Activated T-helper 2 cell treated with anti-CD3 and anti-CD28 coated beads, Interferon-gamma antibody, Interleukin-2, Interleukin-4, amounts not matched to agents 10 μg/mL and 5 μg/mL and 100 μg/mL, durations not matched to agents 14 hours and 24 hours and 36 hours (primary cell): ENCODE measurements around the gene CTSZ. TPM values are rescaled to one million over a fixed set of nuclear protein-coding genes. Genes with fewer than 3 reads are reported as not detected.
"Not testable (repeated sequence)": the region's sequence is repeated elsewhere in the genome, so short reads cannot be mapped to it uniquely, and the experiment has no call there.

Source experiments
- DNase-seq: peaks from one replicate; pipeline ENCODE4 v3.0.0; 2021; ENCODE audit warnings: low spot score
- H3K27ac Mint-ChIP-seq: one replicate; pipeline ENCODE4 v1.8.0; 2021; ENCODE audit warnings: mixed read lengths
- H3K27me3 Mint-ChIP-seq: one replicate; pipeline ENCODE4 v1.8.0; 2021; ENCODE audit warnings: low read depth, mixed read lengths
- H3K36me3 Mint-ChIP-seq: one replicate; pipeline ENCODE4 v1.8.0; 2021; ENCODE audit warnings: low read depth, mixed read lengths
- H3K4me1 Mint-ChIP-seq: one replicate; pipeline ENCODE4 v1.8.0; 2021; ENCODE audit warnings: low read depth, mixed read lengths
- H3K4me3 Mint-ChIP-seq: one replicate; pipeline ENCODE4 v1.8.0; 2021; ENCODE audit warnings: low read depth, mild to moderate bottlenecking, moderate library complexity, mixed read lengths
- H3K9me3 Mint-ChIP-seq: one replicate; pipeline ENCODE4 v1.8.0; 2021; ENCODE audit warnings: mixed read lengths
- intact Hi-C: fragments of 100-400 bp; cut with micrococcal nuclease; formaldehyde crosslinking; loops from one replicate; pipeline ENCODE4 v1.15.1; 2023
- total RNA-seq: library from RNA; stranded (reverse); gene quantifications from 2 replicates; pipeline ENCODE4 v1.2.3, GENCODE V29; 2022

CTSZ gene
- total RNA-seq, 1 donor from 2014 or later = 62.0 TPM

DNA sequence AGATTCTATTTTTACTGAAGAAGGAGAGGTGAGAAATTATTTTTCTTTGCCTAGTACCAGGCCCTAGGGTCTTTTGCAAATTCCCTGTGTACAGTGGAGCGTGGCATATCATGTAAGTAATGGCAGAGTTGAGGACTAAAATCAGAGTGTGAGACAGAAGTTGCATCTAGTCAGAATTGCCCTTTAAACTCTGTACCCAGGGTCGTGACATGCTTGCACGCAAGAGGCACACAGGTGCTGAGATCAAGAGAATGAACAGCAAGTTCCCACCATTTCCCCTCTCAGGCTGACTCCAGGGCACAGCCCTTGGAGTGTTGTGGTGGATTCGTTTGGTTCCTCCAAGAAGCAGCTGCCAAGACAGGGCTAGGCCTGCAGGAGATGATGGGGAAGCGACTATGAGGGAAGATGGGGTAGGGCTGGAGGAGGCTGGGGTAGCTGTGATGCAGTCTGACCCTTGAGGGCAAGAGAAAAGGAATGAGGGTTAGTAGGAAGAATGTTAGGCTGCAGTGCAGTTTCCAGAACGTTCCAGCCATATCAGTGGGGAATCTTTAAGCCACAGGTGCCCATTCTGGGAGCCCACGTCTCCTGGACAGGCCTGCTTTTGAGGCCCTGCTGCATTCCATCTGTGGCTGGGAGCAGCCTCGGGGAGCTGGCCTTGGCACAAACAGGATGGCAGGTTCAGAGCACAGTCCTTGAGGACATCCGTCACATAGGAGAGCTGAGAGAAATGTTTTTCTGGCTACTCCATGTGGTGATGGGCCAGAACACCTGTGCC lies 19.1 kb downstream of the CTSZ start:
- Mint-ChIP-seq H3K36me3 (peaks cover 79% of the 10 kb centered on the region), H3K4me1 (peaks cover 29% of the 10 kb centered on the region), H3K27ac (no peak overlapping the region), H3K4me3 (no peak overlapping the region), H3K27me3 (no peaks in the 10 kb centered on the region), H3K9me3 (no peaks in the 10 kb centered on the region)
- no peak for DNase-seq
- intact Hi-C loops = loop anchor here (2.0 to 10.0 kb wide), 2 partner anchors 17 to 333 kb away; partner anchors contain the start of gene STX16

DNA sequence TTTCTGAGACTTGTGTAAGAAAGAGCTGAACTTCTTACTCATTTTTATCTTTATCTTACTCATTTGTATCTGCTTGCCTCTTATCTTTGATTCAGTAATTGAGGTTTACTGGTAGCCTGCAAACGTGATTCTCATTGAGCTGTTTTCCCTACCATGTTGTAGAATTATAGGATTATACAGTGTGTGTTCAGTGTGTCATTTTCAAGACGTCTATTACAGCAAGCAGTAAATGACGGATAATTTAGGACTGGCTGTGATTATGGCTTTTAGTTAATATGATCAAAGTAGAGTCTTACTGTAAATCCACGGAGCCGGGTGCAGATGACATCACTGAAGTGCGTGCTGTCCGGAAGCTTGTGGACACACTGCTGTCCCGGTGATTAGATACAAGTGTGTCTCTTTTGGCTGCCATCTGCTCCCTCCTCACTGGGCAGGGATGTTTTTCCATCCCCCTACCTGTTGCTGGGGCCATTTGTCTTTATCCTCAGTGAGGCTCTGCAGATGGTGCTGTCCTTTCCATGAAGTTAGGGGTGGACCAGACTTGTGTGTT lies 20.0 kb downstream of the CTSZ start:
- intact Hi-C loops = loop anchor here (2.0 to 10.0 kb wide), 2 partner anchors 18 to 332 kb away; partner anchors contain the start of gene STX16
- Mint-ChIP-seq H3K27me3 (no peaks in the 10 kb centered on the region), H3K4me3 (no peak overlapping the region), H3K36me3 (peaks cover 78% of the 10 kb centered on the region), H3K4me1 (peaks cover 37% of the 10 kb centered on the region), H3K9me3 (no peaks in the 10 kb centered on the region), H3K27ac (peak overlapping the region; percentile 50)
- no peak for DNase-seq

DNA sequence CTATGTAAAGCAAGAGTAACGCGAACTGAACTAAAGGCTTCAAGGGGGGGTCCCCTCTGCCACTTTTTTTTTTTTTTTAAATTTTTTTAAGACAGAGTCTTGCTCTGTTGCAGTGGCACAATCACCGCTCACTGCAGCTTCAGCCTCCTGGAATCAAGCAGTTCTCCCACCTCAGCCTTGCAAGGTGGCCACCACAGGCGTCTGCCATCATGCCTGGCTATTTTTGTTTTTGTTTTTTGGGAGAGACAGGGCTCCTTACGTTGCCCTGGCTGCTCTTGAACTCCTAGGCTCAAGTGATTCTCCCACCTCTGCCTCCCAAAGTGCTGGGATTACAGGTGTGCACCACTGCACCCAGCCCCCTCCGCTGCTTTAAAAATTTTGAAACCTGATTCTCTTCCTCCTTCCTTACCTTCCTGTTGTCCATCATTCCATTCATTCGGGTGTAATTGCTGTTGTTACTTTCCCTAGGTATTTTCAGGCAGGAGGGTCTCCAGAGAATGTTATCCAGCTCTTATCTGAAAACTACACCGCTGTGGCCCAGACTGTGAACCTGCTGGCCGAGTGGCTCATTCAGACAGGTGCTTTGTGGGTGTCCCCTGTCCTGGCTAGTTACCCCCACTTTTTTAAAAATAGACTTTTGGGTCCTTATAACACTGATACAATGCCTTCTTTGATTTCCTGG lies 20.6 kb downstream of the CTSZ start:
- no peak for DNase-seq
- Mint-ChIP-seq H3K9me3 (no peaks in the 10 kb centered on the region), H3K27me3 (no peaks in the 10 kb centered on the region), H3K4me3 (no peak overlapping the region), H3K4me1 (peaks cover 37% of the 10 kb centered on the region), H3K27ac (peak overlapping the region; percentile 50), H3K36me3 (peaks cover 72% of the 10 kb centered on the region)
- intact Hi-C loops = loop anchor here (2.0 to 10.0 kb wide), 2 partner anchors 18 to 332 kb away; partner anchors contain the start of gene STX16

DNA sequence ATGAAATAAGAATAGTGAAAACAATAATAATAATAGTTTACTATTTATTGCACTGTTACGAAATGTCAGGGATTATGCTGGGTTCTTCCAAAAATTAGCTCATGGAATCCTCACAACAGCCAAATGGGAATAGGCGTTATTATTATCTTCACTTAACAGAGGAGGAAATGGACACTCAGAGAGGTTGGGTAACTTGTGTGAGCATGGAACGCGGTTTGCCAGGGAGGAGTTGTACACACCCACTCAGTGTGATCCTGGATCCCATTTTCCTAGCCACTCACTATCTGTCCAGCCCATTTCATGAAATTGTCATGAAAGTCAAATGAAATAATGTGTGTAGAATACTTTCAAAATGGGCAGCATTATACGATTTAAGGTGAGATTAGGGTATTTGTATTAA lies 21.4 kb downstream of the CTSZ start:
- no peaks in the 10 kb centered on the region for H3K9me3 Mint-ChIP-seq
- H3K27me3 Mint-ChIP-seq = no peaks in the 10 kb centered on the region
- peaks cover 65% of the 10 kb centered on the region for H3K36me3 Mint-ChIP-seq
- H3K4me3 Mint-ChIP-seq = no peak overlapping the region
- no peak overlapping the region for H3K27ac Mint-ChIP-seq
- DNase-seq = no peak
- intact Hi-C loops = loop anchor here (2.0 to 10.0 kb wide), 2 partner anchors 19 to 331 kb away; partner anchors contain the start of gene STX16
- peaks cover 37% of the 10 kb centered on the region for H3K4me1 Mint-ChIP-seq

DNA sequence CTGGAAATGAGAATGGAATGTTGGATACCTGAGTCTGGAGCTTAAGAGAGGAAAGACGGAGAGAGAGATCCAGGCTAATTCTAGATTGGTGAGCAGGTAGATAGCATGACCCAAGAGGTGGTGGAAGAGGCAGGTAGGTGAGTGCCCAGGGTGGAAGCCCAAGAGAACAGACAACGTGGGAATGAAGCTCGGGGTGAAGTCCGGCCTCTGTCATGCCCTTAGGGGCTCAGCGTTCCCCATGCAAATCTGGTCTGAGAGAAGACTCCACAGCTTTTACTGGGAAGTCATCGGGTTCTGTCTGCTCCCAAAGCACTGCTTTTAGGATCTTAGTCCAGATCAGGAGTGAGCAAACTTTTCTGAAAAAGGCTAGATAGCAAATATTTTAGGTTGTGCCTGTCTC lies 22.4 kb downstream of the CTSZ start:
- Mint-ChIP-seq H3K4me1 (peaks cover 37% of the 10 kb centered on the region), H3K9me3 (no peaks in the 10 kb centered on the region), H3K36me3 (peaks cover 57% of the 10 kb centered on the region), H3K27me3 (peaks cover 2% of the 10 kb centered on the region), H3K4me3 (no peak overlapping the region), H3K27ac (no peak overlapping the region)
- no peak for DNase-seq
- intact Hi-C loops = loop anchor here (5.0 to 10.0 kb wide), 3 partner anchors 48 to 330 kb away; partner anchors contain the start of genes ATP5F1E and STX16

DNA sequence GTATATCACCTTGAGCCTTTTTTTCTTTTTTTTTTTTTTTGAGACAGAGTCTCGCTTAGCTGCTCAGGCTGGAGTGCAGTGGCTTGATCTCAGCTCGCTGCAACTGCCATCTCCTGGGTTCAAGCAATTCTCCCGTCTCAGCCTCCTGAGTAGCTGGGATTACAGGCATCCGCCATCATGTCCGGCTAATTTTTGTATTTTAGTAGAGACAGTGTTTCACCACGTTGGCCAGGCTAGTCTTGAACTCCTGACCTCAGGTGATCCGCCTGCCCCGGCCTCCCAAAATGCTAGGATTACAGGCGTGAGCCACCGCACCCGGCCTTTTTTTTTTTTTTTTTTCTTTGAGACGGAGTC lies 24.0 kb downstream of the CTSZ start:
- Mint-ChIP-seq H3K4me1 (peaks cover 37% of the 10 kb centered on the region), H3K4me3 (peak overlapping the region; percentile 93), H3K36me3 (peaks cover 43% of the 10 kb centered on the region)
- intact Hi-C loops = loop anchor here (5.0 to 10.0 kb wide), 3 partner anchors 49 to 328 kb away; partner anchors contain the start of genes ATP5F1E and STX16
- H3K9me3 Mint-ChIP-seq, DNase-seq, H3K27me3 Mint-ChIP-seq, H3K27ac Mint-ChIP-seq: not testable (repeated sequence)

DNA sequence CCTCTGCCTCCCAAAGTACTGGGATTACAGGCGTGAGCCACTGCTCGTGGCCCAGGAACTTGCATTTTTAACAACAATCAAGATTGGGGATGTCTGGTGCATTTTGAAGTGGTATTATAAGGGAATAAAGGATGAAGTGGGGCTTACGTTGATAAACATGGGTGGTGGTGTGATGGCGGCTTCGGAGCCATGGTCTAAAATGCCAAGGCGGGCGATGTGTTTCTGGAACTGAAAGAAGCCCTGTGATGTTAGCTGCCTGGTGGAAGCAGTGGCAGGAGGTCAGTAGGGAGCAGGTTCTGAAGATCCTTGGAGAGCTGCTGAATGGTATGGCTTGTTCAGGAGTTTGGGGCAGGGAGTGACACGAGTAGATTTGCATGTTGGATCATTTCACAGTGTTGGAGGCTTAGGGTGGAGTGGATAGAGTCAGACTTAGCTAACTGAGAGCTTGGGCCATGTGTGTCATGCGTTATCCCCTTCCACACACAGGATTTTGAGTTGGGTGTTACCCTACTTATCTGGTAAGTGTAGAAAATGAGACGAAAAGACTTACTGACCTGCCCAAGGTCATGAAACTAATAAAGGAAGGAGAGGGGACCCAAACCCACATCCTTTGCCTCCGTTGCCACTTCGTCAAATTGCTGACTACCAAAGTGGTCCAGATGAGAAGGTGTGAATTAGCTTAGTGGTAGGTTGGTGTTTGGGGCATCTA lies 24.5 kb downstream of the CTSZ start:
- no peak for DNase-seq
- Mint-ChIP-seq H3K36me3 (peaks cover 37% of the 10 kb centered on the region), H3K27ac (peak overlapping the region; percentile 67), H3K4me3 (peak overlapping the region; percentile 93), H3K4me1 (peaks cover 37% of the 10 kb centered on the region), H3K27me3 (peaks cover 3% of the 10 kb centered on the region), H3K9me3 (no peaks in the 10 kb centered on the region)
- intact Hi-C loops = loop anchor here (5.0 to 10.0 kb wide), 3 partner anchors 50 to 328 kb away; partner anchors contain the start of genes ATP5F1E and STX16

DNA sequence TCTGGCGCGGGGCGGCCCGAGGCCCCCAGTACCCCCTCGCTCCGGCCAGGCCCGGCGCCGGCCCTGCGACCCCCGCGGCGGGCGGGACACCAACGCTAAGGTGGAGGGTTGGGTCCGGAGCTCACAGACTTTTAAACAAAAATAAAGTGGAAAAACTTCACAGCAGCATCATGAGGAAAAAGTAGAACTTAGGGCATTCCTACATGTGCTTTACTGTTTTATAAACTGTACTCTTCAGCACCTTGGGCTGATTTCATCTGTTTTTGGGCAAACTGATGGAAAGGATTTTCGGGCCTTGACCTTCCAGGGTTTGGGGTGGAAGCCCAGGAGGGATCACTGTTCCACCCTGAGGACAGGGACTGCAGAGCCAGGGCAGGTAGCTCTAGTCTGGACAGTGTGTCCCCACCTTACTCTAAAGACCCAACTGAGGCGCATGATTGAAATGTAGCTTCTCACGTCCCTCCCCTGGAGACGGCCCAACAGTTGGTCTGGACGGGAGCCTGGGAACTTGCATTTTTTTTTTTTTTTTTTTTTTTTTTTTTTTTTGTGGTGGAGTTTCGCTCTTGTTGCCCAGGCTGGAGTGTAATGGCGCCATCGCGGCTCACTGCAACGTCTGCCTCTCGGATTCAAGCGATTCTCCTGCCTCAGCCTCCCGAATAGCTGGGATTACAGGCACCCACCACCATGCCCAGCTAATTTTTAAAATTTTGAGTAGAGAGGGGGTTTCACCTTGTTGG lies 25.3 kb downstream of the CTSZ start:
- Mint-ChIP-seq H3K27me3 (peaks cover 3% of the 10 kb centered on the region), H3K4me1 (peaks cover 32% of the 10 kb centered on the region), H3K27ac (peak overlapping the region; percentile 90), H3K9me3 (no peaks in the 10 kb centered on the region), H3K36me3 (peaks cover 30% of the 10 kb centered on the region), H3K4me3 (peak overlapping the region; percentile 93)
- intact Hi-C loops = loop anchor here (5.0 to 10.0 kb wide), 3 partner anchors 51 to 327 kb away; partner anchors contain the start of genes ATP5F1E and STX16
- DNase-seq = no peak

DNA sequence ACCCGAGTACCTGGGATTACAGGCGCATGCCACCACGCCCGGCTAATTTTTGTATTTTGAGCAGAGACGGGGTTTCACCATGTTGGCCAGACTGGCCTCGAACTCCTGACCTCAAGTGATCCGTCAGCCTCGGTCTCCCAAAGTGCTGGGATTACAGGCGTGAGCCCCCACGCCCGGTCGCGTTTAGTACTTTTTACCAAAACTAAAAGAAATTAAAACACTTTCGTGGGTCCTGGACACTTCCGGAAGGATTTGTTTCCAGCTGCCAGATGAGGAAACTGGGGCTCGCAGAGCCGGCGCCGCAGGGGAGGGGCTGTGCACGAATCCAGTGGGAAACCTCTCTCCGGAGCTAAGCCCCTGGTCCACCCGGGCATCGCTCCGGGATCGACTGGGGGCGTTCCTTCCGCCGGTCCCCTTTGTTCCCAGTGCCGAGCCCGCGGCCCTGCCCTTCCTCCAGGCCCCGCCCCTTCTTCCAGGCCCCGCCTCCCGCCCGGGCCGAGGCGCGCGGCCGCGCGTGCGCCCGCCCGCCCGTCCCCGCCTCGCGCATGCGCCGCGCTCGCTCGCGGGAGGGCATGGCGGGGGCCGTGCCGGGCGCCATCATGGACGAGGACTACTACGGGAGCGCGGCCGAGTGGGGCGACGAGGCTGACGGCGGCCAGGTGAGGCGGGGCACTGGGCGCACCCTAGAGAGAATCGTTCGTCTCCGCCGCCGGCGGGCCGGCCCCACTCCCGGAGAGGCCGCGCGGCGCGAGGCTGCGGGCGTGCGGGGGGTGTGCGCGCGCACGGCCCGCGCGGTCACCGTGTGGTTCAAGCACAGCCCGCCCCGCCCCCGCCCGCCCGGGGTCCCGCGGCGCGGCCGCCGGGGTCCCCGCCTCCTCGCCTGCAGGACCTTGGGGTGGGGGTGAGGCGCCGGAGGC lies 26.1 kb downstream of the CTSZ start, which contains the start of gene NELFCD:
Gene NELFCD (plus strand): TSS at position 546 of the 917 bp plus-strand sequence. CDS start 54 bp downstream, at position 600.
- Mint-ChIP-seq H3K27me3 (peaks cover 3% of the 10 kb centered on the region), H3K36me3 (peaks cover 23% of the 10 kb centered on the region), H3K27ac (peak within 1 kb of the TSS; percentile 90), H3K4me1 (peaks cover 27% of the 10 kb centered on the region), H3K4me3 (peak within 1 kb of the TSS; percentile 93), H3K9me3 (peaks cover 2% of the 10 kb centered on the region)
- intact Hi-C loops = loop anchor here (5.0 to 10.0 kb wide), 3 partner anchors 51 to 326 kb away; partner anchors contain the start of genes ATP5F1E and STX16
- peak; percentile 83 for DNase-seq

DNA sequence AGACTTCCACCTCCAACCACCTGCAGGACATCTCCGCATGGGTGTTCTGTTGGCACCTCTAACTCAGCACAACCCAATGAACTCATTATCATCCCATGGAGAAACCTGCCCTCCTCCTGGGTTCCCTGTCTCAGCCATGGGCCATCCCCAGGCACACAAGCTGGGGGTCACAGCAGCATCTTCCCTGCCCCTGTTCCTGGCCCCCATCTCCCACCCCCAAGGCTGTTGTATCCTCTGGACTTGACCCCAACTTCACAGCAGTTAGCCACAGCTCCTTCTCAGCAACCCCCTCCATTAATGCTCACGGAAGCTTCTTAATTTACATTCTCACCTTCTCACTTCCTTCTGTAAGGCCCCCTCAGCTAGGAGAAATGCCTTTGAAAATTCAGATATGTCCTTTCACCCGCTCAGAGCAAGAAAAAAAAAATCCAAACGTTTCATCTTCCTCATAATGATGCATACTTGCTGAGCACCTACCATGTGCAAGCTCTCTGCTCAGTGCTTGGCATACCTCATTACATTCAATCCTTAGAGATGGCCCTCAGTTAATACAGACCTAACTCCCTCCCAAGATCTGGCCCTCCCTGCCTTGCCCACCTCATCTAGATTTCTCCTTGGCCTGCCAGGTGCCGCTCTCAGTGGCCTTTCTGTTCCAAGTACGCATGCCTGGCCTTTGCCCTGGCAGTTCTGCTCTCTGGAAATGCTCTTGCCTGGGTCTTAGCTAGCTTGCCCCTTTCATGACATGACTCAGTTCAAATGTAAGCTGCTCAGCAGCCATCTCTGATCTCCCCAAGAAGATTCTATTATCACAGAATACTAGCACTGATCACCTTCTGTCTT lies 28.5 kb downstream of the CTSZ start:
- H3K9me3 Mint-ChIP-seq = peaks cover 13% of the 10 kb centered on the region
- no peak overlapping the region for H3K27ac Mint-ChIP-seq
- H3K4me3 Mint-ChIP-seq = no peak overlapping the region
- intact Hi-C loops = no loop called here
- DNase-seq = no peak
- peaks cover 5% of the 10 kb centered on the region for H3K27me3 Mint-ChIP-seq
- H3K4me1 Mint-ChIP-seq = peaks cover 10% of the 10 kb centered on the region
- peaks cover 8% of the 10 kb centered on the region for H3K36me3 Mint-ChIP-seq
